ENCODE results near the gene WSCD2.

WSCD2 gene

DNA sequence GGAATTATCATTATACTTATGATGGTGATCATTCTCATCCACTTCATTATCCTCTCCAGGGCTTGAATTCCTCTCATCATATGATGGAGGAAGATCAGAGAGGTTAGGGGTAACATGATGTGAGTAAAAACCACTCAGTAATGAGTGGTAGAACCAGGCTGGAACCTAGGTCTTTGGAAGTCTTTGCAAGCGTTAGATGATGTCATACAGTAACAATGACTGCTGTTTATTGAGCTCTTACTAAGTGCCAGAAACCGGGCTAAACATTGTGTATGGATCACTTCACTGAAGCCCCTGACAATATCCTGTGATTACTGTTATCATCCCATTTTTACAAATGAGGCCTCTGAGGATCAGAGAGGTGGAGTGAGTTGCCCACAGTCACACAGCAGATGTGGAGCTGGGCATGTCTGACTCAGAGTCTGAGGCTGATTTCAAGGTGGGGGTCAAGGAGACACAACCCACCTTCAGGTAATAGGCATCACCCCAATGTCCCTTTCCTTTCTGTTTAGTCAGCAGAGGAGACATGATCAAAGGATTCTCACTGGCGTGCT lies 19.5 kb downstream of the WSCD2 start:
- Mint-ChIP-seq H3K27ac (no peak overlapping the region), H3K9me3 (no peaks in the 10 kb centered on the region), H3K4me1 (no peaks in the 10 kb centered on the region), H3K4me3 (no peak overlapping the region), H3K27me3 (peaks cover 11% of the 10 kb centered on the region), H3K36me3 (ENCODE audit: low read depth) (no peaks in the 10 kb centered on the region)
- no peak for ATAC-seq
- DNase-seq = no peak

GRCh38 chr12:108150436-108150835 lies 21.3 kb downstream of the WSCD2 start:
- H3K4me1 Mint-ChIP-seq = no peaks in the 10 kb centered on the region
- H3K36me3 Mint-ChIP-seq (ENCODE audit: low read depth) = no peaks in the 10 kb centered on the region
- no peak overlapping the region for H3K4me3 Mint-ChIP-seq
- peaks cover 9% of the 10 kb centered on the region for H3K27me3 Mint-ChIP-seq
- H3K9me3 Mint-ChIP-seq = no peaks in the 10 kb centered on the region
- no peak overlapping the region for H3K27ac Mint-ChIP-seq
- no peak for DNase-seq
- ATAC-seq = no peak

- DNase-seq (no peak), ATAC-seq (no peak)
- Mint-ChIP-seq H3K27ac (no peak overlapping the region), H3K27me3 (peaks cover 9% of the 10 kb centered on the region), H3K36me3 (ENCODE audit: low read depth) (no peaks in the 10 kb centered on the region), H3K9me3 (no peaks in the 10 kb centered on the region), H3K4me1 (no peaks in the 10 kb centered on the region), H3K4me3 (no peak overlapping the region)
Observed at GRCh38 chr12:108151533-108152169, 22.6 kb downstream of the WSCD2 start.

- H3K27me3 Mint-ChIP-seq = peaks cover 14% of the 10 kb centered on the region
- no peaks in the 10 kb centered on the region for H3K9me3 Mint-ChIP-seq
- H3K27ac Mint-ChIP-seq = no peak overlapping the region
- H3K4me1 Mint-ChIP-seq = no peaks in the 10 kb centered on the region
- ATAC-seq = no peak
- no peak for DNase-seq
- no peaks in the 10 kb centered on the region for H3K36me3 Mint-ChIP-seq (ENCODE audit: low read depth)
- no peak overlapping the region for H3K4me3 Mint-ChIP-seq
Observed at GRCh38 chr12:108152170-108152538, 23.1 kb downstream of the WSCD2 start.

DNA sequence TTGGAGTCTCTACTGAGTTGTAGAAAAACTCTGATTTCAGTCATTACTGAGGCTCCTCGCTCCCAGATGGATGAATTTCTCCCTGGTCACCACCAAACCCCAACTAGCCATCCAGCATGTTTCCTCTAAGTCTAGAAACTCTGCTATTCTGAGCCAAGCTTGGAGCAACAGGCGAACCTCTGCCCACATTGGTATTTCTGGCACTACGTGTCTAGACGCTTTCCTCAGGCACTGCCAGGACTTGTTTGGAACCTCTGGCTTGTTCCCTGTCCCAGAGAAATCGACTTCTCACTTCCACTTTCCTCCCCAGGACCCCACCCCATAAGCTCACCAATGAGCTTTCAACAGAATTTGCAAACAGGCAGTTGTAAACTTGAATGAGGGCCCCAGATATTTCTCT lies 27.6 kb downstream of the WSCD2 start:
- Mint-ChIP-seq H3K4me1 (no peaks in the 10 kb centered on the region), H3K36me3 (ENCODE audit: low read depth) (no peaks in the 10 kb centered on the region), H3K27ac (no peak overlapping the region), H3K9me3 (no peaks in the 10 kb centered on the region), H3K4me3 (no peak overlapping the region), H3K27me3 (peaks cover 10% of the 10 kb centered on the region)
- DNase-seq (no peak), ATAC-seq (no peak)

DNA sequence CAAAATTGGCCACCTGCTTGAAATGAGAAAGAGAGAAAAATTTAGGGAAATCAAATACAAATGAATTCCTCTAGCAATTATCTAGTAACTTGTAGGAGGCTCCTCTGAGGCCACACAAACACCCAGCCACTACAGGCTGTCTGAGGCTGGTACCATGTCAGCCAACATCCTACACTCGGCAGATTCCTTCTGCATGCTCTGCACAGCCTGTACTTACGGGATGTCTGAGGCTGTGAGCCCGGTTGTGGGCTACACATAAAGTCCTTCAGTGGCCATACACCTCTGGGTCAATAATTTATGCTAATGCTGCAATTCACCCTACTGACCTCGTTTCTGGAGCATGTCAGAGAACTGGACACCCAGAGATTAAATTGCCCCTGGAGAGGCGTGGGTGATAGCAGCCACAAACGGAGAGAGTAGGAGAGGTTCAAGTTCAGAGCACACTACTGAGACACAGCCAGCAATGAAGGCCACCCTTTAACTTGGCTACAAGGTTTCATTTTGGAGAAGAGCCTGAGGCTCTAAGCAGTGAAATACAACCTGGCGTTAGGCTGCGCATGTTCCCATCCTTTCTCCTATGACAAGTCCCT lies 28.9 kb downstream of the WSCD2 start:
- H3K4me1 Mint-ChIP-seq = no peaks in the 10 kb centered on the region
- ATAC-seq (no peak), DNase-seq (no peak)
- H3K4me3 Mint-ChIP-seq = no peak overlapping the region
- no peaks in the 10 kb centered on the region for H3K36me3 Mint-ChIP-seq (ENCODE audit: low read depth)
- no peak overlapping the region for H3K27ac Mint-ChIP-seq
- no peaks in the 10 kb centered on the region for H3K9me3 Mint-ChIP-seq
- H3K27me3 Mint-ChIP-seq = peaks cover 10% of the 10 kb centered on the region

DNA sequence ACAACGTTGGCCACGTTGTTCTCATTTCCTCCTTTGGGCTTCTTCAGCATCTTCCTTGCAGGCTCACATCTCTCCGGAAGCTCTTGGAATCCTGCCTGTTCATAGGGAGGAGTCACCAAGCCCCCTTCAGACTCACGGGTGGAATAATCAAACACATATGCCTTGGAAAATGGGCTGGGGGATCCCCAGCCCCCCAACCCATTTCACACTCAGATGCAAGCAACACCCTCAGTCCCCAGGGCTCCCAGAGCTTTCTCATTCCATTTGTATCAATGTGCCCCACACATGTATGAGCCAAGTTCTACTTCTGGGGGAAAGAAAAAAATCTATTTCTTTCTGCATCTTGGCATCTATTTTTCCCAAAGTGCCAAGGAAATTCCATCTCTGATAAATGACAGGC lies 33.1 kb downstream of the WSCD2 start:
- Mint-ChIP-seq H3K27me3 (peaks cover 2% of the 10 kb centered on the region), H3K36me3 (ENCODE audit: low read depth) (no peaks in the 10 kb centered on the region), H3K9me3 (no peaks in the 10 kb centered on the region), H3K27ac (no peak overlapping the region), H3K4me3 (no peak overlapping the region), H3K4me1 (no peaks in the 10 kb centered on the region)
- ATAC-seq (no peak), DNase-seq (no peak)

DNA sequence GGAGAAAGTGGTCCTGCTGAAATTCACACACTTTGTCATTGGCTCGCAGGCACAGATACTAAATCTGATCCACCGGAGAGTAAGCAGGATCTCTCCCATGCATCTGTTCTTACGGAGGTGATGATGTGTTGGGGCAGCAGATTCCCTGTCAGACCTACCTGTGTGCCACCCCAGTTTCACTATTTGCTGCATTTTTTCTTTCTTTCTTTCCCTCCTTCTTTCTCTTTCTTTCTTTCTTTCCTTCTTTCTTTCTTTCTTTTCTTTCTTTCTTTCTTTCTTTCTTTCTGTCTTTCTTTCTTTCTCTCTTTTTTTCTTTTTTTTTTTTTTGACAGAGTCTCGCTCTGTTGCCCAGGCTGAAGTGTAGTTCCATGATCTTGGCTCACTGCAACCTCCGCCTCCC lies 37.4 kb downstream of the WSCD2 start:
- H3K4me3 Mint-ChIP-seq = no peak overlapping the region
- no peak for ATAC-seq
- H3K27ac Mint-ChIP-seq = no peak overlapping the region
- H3K27me3 Mint-ChIP-seq = peaks cover 8% of the 10 kb centered on the region
- H3K4me1 Mint-ChIP-seq = no peaks in the 10 kb centered on the region
- DNase-seq = no peak
- no peaks in the 10 kb centered on the region for H3K36me3 Mint-ChIP-seq (ENCODE audit: low read depth)
- H3K9me3 Mint-ChIP-seq = no peaks in the 10 kb centered on the region

- DNase-seq (no peak), ATAC-seq (no peak)
- no peaks in the 10 kb centered on the region for H3K4me1 Mint-ChIP-seq
- no peaks in the 10 kb centered on the region for H3K36me3 Mint-ChIP-seq (ENCODE audit: low read depth)
- H3K9me3 Mint-ChIP-seq = no peaks in the 10 kb centered on the region
- no peak overlapping the region for H3K27ac Mint-ChIP-seq
- H3K27me3 Mint-ChIP-seq = peaks cover 8% of the 10 kb centered on the region
- no peak overlapping the region for H3K4me3 Mint-ChIP-seq
Observed at GRCh38 chr12:108167974-108168373, 38.9 kb downstream of the WSCD2 start.

GRCh38 chr12:108169708-108170107 lies 40.6 kb downstream of the WSCD2 start:
- Mint-ChIP-seq H3K4me1 (no peaks in the 10 kb centered on the region), H3K9me3 (no peaks in the 10 kb centered on the region), H3K4me3 (no peak overlapping the region), H3K27ac (no peak overlapping the region), H3K27me3 (peaks cover 8% of the 10 kb centered on the region), H3K36me3 (ENCODE audit: low read depth) (no peaks in the 10 kb centered on the region)
- ATAC-seq = no peak
- no peak for DNase-seq

DNA sequence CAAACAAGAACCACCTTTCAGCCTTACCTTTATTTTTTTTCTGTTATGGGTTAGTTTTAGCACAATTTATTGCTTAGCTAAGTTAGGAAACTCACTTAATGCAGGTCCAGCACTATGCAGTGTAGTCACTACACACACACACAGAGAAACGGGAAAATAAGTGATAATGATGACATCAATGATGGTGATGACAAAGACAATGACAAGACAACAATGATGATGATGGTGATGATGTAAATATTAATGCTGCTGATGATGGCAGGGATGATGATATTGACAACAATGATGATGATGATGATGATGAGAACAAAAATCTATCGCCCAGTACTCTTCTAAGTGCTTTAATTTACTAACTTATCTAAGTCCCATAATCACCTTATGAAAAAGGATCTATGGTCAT lies 41.1 kb downstream of the WSCD2 start:
- Mint-ChIP-seq H3K4me1 (no peaks in the 10 kb centered on the region), H3K9me3 (no peaks in the 10 kb centered on the region), H3K27me3 (peaks cover 8% of the 10 kb centered on the region), H3K36me3 (ENCODE audit: low read depth) (no peaks in the 10 kb centered on the region), H3K27ac (no peak overlapping the region), H3K4me3 (no peak overlapping the region)
- no peak for DNase-seq
- ATAC-seq = no peak

DNA sequence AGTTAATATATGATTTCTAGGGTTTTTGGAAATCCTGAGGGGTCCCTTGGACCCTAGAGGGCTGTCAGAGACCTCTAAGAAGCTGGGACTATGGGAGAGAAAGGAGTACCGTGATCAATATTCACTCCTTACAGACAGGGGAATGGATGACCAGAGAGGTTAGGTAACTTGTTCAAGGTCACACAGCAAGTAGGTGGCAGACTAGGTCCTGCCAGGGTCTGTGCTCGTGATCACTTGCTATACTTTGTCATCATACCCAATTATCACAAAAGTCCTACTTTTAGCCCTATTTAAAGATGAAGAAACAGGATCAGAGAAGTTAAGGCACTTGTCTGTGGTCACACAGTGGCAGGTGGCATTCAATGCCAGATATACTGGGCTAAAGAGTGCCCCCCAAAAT lies 42.9 kb downstream of the WSCD2 start:
- Mint-ChIP-seq H3K36me3 (ENCODE audit: low read depth) (no peaks in the 10 kb centered on the region), H3K9me3 (no peaks in the 10 kb centered on the region), H3K27me3 (peaks cover 10% of the 10 kb centered on the region), H3K27ac (no peak overlapping the region), H3K4me3 (no peak overlapping the region), H3K4me1 (no peaks in the 10 kb centered on the region)
- ATAC-seq = no peak
- no peak for DNase-seq

DNA sequence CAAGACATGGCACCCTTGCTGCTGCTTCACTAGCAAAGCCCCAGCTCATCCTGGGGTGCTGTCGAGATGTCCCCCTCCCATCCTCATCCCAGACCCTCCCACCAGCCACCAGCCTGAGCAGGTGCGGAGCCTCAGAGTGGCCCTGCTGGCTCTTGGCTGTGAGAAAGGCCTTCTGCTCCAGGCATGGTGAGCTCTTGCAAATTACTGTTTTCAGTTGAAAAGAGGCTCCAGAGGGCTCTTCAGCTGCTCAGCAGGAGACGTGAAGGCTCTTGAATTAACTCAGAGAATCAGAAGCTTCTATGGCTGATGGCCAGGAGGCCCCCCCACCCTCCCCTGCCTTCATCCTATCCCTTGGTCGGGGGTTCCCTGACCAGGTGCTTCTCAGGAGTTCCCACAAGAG lies 44.1 kb downstream of the WSCD2 start:
- no peaks in the 10 kb centered on the region for H3K4me1 Mint-ChIP-seq
- no peak for ATAC-seq
- H3K27ac Mint-ChIP-seq = no peak overlapping the region
- no peak for DNase-seq
- H3K9me3 Mint-ChIP-seq = no peaks in the 10 kb centered on the region
- no peaks in the 10 kb centered on the region for H3K36me3 Mint-ChIP-seq (ENCODE audit: low read depth)
- H3K4me3 Mint-ChIP-seq = no peak overlapping the region
- peaks cover 9% of the 10 kb centered on the region for H3K27me3 Mint-ChIP-seq

GRCh38 chr12:108173892-108174291 lies 44.8 kb downstream of the WSCD2 start:
- DNase-seq (no peak), ATAC-seq (no peak)
- Mint-ChIP-seq H3K4me1 (no peaks in the 10 kb centered on the region), H3K9me3 (no peaks in the 10 kb centered on the region), H3K4me3 (no peak overlapping the region), H3K27me3 (peaks cover 2% of the 10 kb centered on the region), H3K27ac (no peak overlapping the region), H3K36me3 (ENCODE audit: low read depth) (no peaks in the 10 kb centered on the region)

DNA sequence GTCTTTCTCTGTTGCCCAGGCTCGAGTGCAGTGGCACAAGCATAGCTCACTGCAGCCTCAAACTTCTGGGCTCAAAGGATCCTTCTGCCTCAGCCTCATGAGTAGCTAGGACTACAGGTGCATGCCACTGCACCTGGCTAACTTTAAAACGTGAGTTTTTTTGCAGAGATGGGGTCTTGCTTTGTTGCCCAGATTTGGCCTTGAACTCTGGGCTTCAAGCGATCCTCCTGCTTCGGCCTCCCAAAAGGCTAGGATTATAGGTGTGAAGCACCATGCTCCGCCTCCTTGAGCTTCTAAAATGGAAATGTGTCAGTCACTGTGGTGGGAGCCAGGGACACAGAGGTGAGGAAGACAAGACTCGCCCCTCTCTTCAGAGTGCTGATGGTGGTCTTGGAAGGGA lies 45.6 kb downstream of the WSCD2 start:
- ATAC-seq = no peak
- Mint-ChIP-seq H3K4me3 (no peak overlapping the region), H3K36me3 (ENCODE audit: low read depth) (no peaks in the 10 kb centered on the region), H3K4me1 (no peaks in the 10 kb centered on the region), H3K27ac (no peak overlapping the region), H3K27me3 (peaks cover 2% of the 10 kb centered on the region), H3K9me3 (no peaks in the 10 kb centered on the region)
- DNase-seq = no peak

- Mint-ChIP-seq H3K9me3 (no peaks in the 10 kb centered on the region), H3K36me3 (ENCODE audit: low read depth) (no peaks in the 10 kb centered on the region), H3K4me3 (no peak overlapping the region), H3K4me1 (no peaks in the 10 kb centered on the region), H3K27ac (no peak overlapping the region), H3K27me3 (peaks cover 2% of the 10 kb centered on the region)
- ATAC-seq (no peak), DNase-seq (no peak)
Observed at GRCh38 chr12:108175310-108175709, 46.2 kb downstream of the WSCD2 start.

All from activated naive CD8-positive, alpha-beta T cell treated with anti-CD3 and anti-CD28 coated beads, Interleukin-2, amount 50 U/mL, for 24 hours (primary cell).